H1 (cell line): Measurements from ENCODE around the gene ATP10D. TPM values are rescaled to one million over a fixed set of nuclear protein-coding genes. Genes with fewer than 3 reads are reported as not detected.

Experiments used
- CTCF ChIA-PET: fragments of 300-600 bp; sonication (Branson Sonifier 250); formaldehyde crosslinking; loops from one replicate; lab custom pipeline; 2021; ENCODE audit not compliant: partially characterized antibody; lab: Charles Lee
- POLR2A ChIA-PET: fragments of 300-600 bp; sonication (Branson Sonifier 250); formaldehyde crosslinking; loops from one replicate; lab custom pipeline; 2021; ENCODE audit warnings: inconsistent platforms; ENCODE audit not compliant: partially characterized antibody; lab: Charles Lee
- DNase-seq, 2 experiments: peaks; one replicate each; pipeline versions ENCODE4 v3.0.0 to v3.0.0-alpha.2; 2010 to 2022; ENCODE audit warnings: low spot score in 2 of 2, low read depth in 1 of 2, mixed read lengths in 1 of 2
- FAIRE-seq: peaks from 2 replicates; lab custom pipeline; 2011; peaks lifted over from hg19 to GRCh38; lab: Jason Lieb, UNC
- H2AFZ ChIP-seq: 2 replicates; pipeline ENCODE4 v1.8.1; 2012; ENCODE audit warnings: low read length, inconsistent platforms
- H2AK5ac ChIP-seq: 2 replicates; pipeline ENCODE4 v1.6.1; 2013; ENCODE audit warnings: low read depth, low read length
- H2BK120ac ChIP-seq: replicated peaks from 2 replicates; pipeline ENCODE3; 2013; ENCODE audit warnings: low read depth, low read length, inconsistent platforms
- H2BK12ac ChIP-seq: 2 replicates; pipeline ENCODE4 v1.6.1; 2013; ENCODE audit warnings: low read depth, low read length
- H2BK15ac ChIP-seq: 2 replicates; pipeline ENCODE4 v1.6.1; 2013; ENCODE audit warnings: low read length
- H2BK20ac ChIP-seq: 2 replicates; pipeline ENCODE4 v1.6.1; 2013; ENCODE audit warnings: low read length
- H2BK5ac ChIP-seq: 2 replicates; pipeline ENCODE4 v1.6.1; 2013; ENCODE audit warnings: low read depth, low read length
- H3K14ac ChIP-seq: 2 replicates; pipeline ENCODE4 v1.6.1; 2013; ENCODE audit warnings: inconsistent platforms; ENCODE audit not compliant: insufficient read length
- H3K18ac ChIP-seq: 2 replicates; pipeline ENCODE4 v1.6.1; 2013; ENCODE audit warnings: low read length; ENCODE audit errors: extremely low read depth
- H3K23ac ChIP-seq: 2 replicates; pipeline ENCODE4 v1.6.1; 2013; ENCODE audit warnings: inconsistent platforms; ENCODE audit not compliant: insufficient read length
- H3K23me2 ChIP-seq: 2 replicates; pipeline ENCODE4 v1.6.1; 2013; ENCODE audit warnings: low read depth, low read length
- H3K27ac ChIP-seq: 2 replicates; pipeline ENCODE4 v1.6.1; 2011; ENCODE audit warnings: low read depth, low read length, inconsistent platforms
- H3K27me3 ChIP-seq, 4 experiments: replicated peaks in 1 of 4; 1 replicate in 1 of 4; 2 replicates in 3 of 4; pipeline versions ENCODE4 v1.6.1 to v1.8.1; 2011 to 2013; ENCODE audit warnings: low read length in 3 of 4, mild to moderate bottlenecking in 3 of 4, inconsistent platforms in 2 of 4, mixed read lengths in 2 of 4, moderate library complexity in 1 of 4; ENCODE audit not compliant: control insufficient read depth in 3 of 4, insufficient read depth in 3 of 4; ENCODE audit errors: extremely low read depth in 1 of 4
- H3K36me3 ChIP-seq, 4 experiments: 2 replicates each; pipeline versions ENCODE4 v1.6.1 to v1.8.1; 2011 to 2013; ENCODE audit warnings: mild to moderate bottlenecking in 4 of 4, low read length in 3 of 4, moderate library complexity in 2 of 4, control low read depth in 1 of 4, inconsistent platforms in 1 of 4; ENCODE audit not compliant: insufficient read depth in 4 of 4, control insufficient read depth in 2 of 4
- H3K4ac ChIP-seq: replicated peaks from 2 replicates; pipeline ENCODE3; 2013; ENCODE audit warnings: low read length, low read depth, mixed read lengths, inconsistent platforms; ENCODE audit not compliant: insufficient read length
- H3K4me1 ChIP-seq, 4 experiments: replicated peaks in 1 of 4; 1 replicate in 1 of 4; 2 replicates in 3 of 4; pipeline versions ENCODE4 v1.6.1 to v1.8.1; 2011 to 2013; ENCODE audit warnings: low read length in 3 of 4, inconsistent platforms in 2 of 4, mixed read lengths in 1 of 4; ENCODE audit not compliant: insufficient read depth in 4 of 4, control insufficient read depth in 3 of 4
- H3K4me2 ChIP-seq, 2 experiments: 2 replicates each; pipeline versions ENCODE4 v1.6.1 to v1.8.1; 2011 to 2013; ENCODE audit warnings: low read depth in 2 of 2, low read length in 2 of 2, control low read depth in 1 of 2, inconsistent platforms in 1 of 2, mild to moderate bottlenecking in 1 of 2; ENCODE audit not compliant: insufficient read depth in 1 of 2
- H3K4me3 ChIP-seq, 4 experiments: fragments of 200-600, 300-600 bp in 1 of 4; sonication (generic), shearing (Covaris generic), sonication (Bioruptor Twin) in 1 of 4; 2 replicates each; pipeline versions ENCODE4 v1.5.1 to v1.8.1; 2011 to 2016; ENCODE audit warnings: low read length in 4 of 4, low read depth in 3 of 4, control low read depth in 2 of 4, inconsistent platforms in 2 of 4, mild to moderate bottlenecking in 2 of 4, mixed read lengths in 1 of 4, moderate library complexity in 1 of 4; ENCODE audit not compliant: insufficient read depth in 2 of 4; ENCODE audit errors: extremely low read depth in 1 of 4
- H3K56ac ChIP-seq: replicated peaks from 2 replicates; pipeline ENCODE3; 2013; ENCODE audit warnings: low read depth, mild to moderate bottlenecking, mixed read lengths, low read length, inconsistent platforms; ENCODE audit not compliant: insufficient read length
- H3K79me1 ChIP-seq: 2 replicates; pipeline ENCODE4 v1.6.1; 2013; ENCODE audit warnings: low read depth, low read length, control low read depth
- H3K79me2 ChIP-seq, 2 experiments: 2 replicates each; pipeline versions ENCODE4 v1.6.1 to v1.8.1; 2012 to 2013; ENCODE audit warnings: low read length in 2 of 2, mild to moderate bottlenecking in 2 of 2, inconsistent platforms in 1 of 2; ENCODE audit not compliant: insufficient read depth in 2 of 2, control insufficient read depth in 1 of 2
- H3K9ac ChIP-seq, 4 experiments: replicated peaks in 1 of 4; 1 replicate in 1 of 4; 2 replicates in 3 of 4; pipeline versions ENCODE4 v1.6.1 to v1.8.1; 2011 to 2013; ENCODE audit warnings: low read depth in 3 of 4, low read length in 3 of 4, control low read depth in 2 of 4, mild to moderate bottlenecking in 2 of 4, moderate library complexity in 2 of 4, inconsistent platforms in 1 of 4; ENCODE audit errors: extremely low read depth in 1 of 4
- H3K9me3 ChIP-seq, 2 experiments: 2 replicates each; pipeline versions ENCODE4 v1.6.1 to v1.8.1; 2012 to 2013; ENCODE audit warnings: mild to moderate bottlenecking in 2 of 2, moderate library complexity in 2 of 2, control low read depth in 1 of 2, inconsistent platforms in 1 of 2, low read depth in 1 of 2, low read length in 1 of 2, mixed read lengths in 1 of 2; ENCODE audit not compliant: insufficient read depth in 2 of 2
- H4K20me1 ChIP-seq, 2 experiments: replicated peaks in 1 of 2; 2 replicates each; pipeline versions ENCODE3 to v1.8.1; 2011 to 2013; ENCODE audit warnings: inconsistent platforms in 2 of 2, low read length in 2 of 2, mild to moderate bottlenecking in 1 of 2; ENCODE audit not compliant: insufficient read depth in 2 of 2, control insufficient read depth in 1 of 2
- H4K5ac ChIP-seq: 2 replicates; pipeline ENCODE4 v1.6.1; 2013; ENCODE audit warnings: low read length, low read depth, mixed read lengths, inconsistent platforms; ENCODE audit not compliant: insufficient read length
- H4K8ac ChIP-seq: 2 replicates; pipeline ENCODE4 v1.8.0; 2013; ENCODE audit warnings: mild to moderate bottlenecking, moderate library complexity, low read length, inconsistent platforms; ENCODE audit not compliant: insufficient read depth; ENCODE audit errors: extremely low read depth
- H4K91ac ChIP-seq: replicated peaks from 2 replicates; pipeline ENCODE3; 2013; ENCODE audit warnings: low read length, mixed read lengths, inconsistent platforms; ENCODE audit not compliant: insufficient read length
- CHD7 ChIP-seq: fragments of 300-600 bp; sonication (generic); IDR thresholded peaks from 2 replicates; pipeline ENCODE4 v1.7.1; 2012; ENCODE audit warnings: low read length, moderate library complexity, mild to moderate bottlenecking, inconsistent platforms; ENCODE audit not compliant: insufficient replicate concordance
- polyA plus RNA-seq, 7 experiments: library from polyadenylated mRNA; depleted of rRNA in 3 of 7; stranded (reverse) in 5 of 7; unstranded in 2 of 7; fragments of >200 nt in 5 of 7; fragments of 200-250 nt in 2 of 7; gene quantifications; 1 replicate in 5 of 7; 2 replicates in 1 of 7; 4 replicates in 1 of 7; pipeline versions ENCODE4 v1.2.1 to v1.2.3, GENCODE V29; 2011 to 2013; ENCODE audit warnings: missing spikeins in 2 of 7, mixed read lengths in 2 of 7
- total RNA-seq: library from RNA; stranded (reverse); fragmentation: NEBNext Ultra II Directional; extraction: Animal tissue kit (Norgen Biotek cat#: 25700); gene quantifications from 2 replicates; pipeline ENCODE4 v1.2.1, GENCODE V29; 2021

The ATP10D gene
- total and polyA plus RNA-seq, 2 of the 8 experiments (the other 6 are each of a cell fraction or from before 2014, with no cell fraction given): 2.9 to 5.9 TPM

- Histone ChIP-seq H4K20me1 (no peaks in the 10 kb centered on the region), H3K79me1 (no peaks in the 10 kb centered on the region), H3K14ac (no peak overlapping the region), H2BK120ac (no peak overlapping the region), H3K4me1 (no peaks in the 10 kb centered on the region), H3K4me3 (no peak overlapping the region), H4K91ac (no peak overlapping the region), H2AK5ac (no peak overlapping the region), H2BK5ac (no peak overlapping the region), H3K4ac (no peak overlapping the region), H2BK12ac (no peak overlapping the region), H2BK20ac (no peak overlapping the region), H3K56ac (no peak overlapping the region), H3K9me3 (no peaks in the 10 kb centered on the region), H2AFZ (no peak overlapping the region), H3K36me3 (no peaks in the 10 kb centered on the region), H3K9ac (no peak overlapping the region), H4K5ac (no peak overlapping the region), H4K8ac (no peak overlapping the region), H3K27me3 (no peaks in the 10 kb centered on the region), H3K27ac (no peak overlapping the region), H3K4me2 (no peak overlapping the region), H2BK15ac (no peak overlapping the region), H3K23me2 (no peaks in the 10 kb centered on the region), H3K79me2 (no peaks in the 10 kb centered on the region), H3K23ac (no peak overlapping the region), H3K18ac (no peak overlapping the region)
- FAIRE-seq (no peak), DNase-seq (no peak)
- ChIA-PET CTCF (interaction anchor here (1.3 kb wide), 1 partner anchor 65 kb away, joined by 3 read pairs; no protein-coding TSS in a partner anchor), POLR2A (no interaction called here)
- no peak for TF ChIP-seq CHD7
These were observed 139.0 kb downstream of the ATP10D start for GRCh38 chr4:47624031-47624441.
